ENCODE measurements around the gene ORAI2.
"Not testable (repeated sequence)": the region's sequence is repeated elsewhere in the genome, so short reads cannot be mapped to it uniquely, and the experiment has no call there.

The ORAI2 gene

DNA sequence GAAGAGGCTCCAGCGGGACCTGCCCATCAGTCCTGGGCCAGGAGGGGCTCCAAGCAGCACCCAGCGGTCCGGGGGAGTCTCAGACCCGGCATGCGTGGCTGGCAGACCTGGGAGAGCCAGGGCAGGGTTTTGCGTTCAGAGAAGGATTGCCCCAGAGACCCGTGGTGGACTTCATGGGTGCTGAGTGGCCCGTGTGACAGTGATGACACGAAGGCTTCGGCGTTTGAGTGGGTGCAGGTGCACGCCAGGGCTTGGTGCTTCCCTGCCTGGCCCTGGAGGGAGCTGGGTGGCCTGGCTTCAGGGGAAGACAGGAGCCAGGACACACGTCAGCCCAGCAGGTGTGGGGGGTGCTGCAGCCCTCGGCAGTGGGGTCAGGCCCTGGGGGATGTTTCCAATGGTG lies 13.9 kb downstream of the ORAI2 start:
- DNase-seq (ENCODE audit: low spot score) = no peak

GRCh38 chr7:102449136-102449535 lies 15.8 kb downstream of the ORAI2 start:
- no peak for DNase-seq (ENCODE audit: low spot score)

- DNase-seq (ENCODE audit: low spot score) = no peak
These were observed 16.9 kb downstream of the ORAI2 start for GRCh38 chr7:102450242-102450641.

DNA sequence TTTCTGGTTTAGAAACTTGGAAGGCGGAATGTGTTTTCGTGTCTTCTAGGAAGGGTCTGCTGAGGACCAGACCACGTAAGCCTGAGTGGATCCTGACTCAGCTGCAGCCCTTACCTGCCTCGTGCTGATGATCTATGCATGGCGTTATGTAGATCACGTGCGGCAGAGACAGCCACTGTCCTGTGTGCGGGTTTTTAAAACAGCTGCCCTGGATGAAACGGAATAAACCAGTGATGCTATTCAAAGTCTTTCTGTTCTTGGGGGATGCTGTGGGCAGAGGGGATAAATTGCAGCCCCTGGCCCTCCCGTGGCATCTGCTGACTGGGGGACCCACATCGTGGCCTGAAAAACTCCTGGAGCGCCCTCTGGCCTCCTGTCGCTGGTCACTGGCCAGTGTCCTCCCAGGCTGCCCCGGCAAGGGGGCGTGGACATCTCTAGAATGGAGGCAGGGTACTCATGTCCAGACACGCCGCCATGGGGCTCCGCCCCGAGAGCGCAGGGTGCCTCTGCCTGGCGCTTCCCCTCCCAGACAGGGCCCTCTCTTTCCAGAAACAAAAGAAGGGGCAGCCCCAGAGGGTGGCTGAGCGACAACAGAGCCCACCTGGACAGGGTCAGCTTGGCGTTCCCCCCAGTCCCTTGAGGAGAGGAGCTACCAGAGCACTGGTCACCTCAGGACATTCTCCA lies 18.1 kb downstream of the ORAI2 start:
- DNase-seq (ENCODE audit: low spot score) = no peak

DNA sequence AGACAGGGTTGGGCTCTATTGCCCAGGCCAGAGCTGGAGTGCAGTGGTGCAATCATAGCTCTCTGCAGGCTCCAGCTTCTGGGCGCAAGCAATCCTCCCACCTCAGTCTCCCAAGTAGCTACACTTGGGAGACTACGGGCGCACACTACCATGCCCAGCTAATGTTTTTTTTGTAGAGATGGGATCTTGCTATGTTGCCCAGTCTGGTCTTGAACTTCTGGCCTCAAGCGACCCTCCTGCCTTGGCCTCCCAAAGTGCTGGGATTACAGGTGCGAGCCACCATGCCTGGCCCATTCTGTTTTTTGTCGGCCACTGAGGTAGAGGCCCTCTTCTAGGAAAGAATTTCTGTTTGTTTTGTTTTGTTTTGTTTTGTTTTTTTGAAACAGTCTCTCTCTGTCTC lies 19.1 kb downstream of the ORAI2 start:
- no peak for DNase-seq (ENCODE audit: low spot score)

DNA sequence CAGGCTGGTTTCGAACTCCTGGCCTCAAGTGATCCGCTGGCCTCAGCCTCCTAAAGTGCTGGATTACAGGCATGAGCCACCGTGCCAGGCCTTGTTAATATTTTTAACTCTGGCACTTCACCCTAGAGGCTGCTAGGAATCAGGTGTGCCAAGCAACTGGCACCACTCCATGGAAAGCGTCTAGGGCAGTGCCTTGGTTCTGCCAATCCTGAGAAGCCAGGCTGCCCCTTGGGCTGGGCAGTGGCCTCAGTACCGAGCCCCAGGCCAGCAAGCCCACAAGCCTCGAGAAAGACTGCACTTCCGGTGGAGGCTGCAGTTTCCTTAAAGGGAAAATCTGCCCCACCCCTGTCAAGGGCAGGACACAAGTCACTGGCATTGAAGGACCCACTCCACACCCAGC lies 19.9 kb downstream of the ORAI2 start:
- no peak for DNase-seq (ENCODE audit: low spot score)

DNA sequence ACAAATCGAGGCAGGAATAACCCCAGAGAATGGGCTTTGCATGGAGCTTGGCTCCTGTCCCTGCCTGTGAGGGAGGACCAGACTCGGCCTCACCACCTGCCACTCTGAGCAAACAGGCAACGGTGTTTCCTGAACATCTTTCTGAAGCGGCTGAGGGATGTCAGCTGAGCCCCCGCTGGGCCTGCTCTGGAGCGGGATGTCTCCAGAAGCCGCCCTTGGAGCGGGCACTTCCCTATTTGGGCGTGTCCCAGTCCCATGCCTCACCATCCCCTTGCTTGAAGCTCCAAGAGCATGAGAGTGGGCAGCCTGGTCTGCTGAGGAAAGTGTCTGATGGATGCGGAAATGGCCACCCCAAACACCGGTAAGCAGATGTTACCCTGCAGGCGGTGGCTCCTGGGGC lies 21.1 kb downstream of the ORAI2 start:
- DNase-seq (ENCODE audit: low spot score) = no peak

DNA sequence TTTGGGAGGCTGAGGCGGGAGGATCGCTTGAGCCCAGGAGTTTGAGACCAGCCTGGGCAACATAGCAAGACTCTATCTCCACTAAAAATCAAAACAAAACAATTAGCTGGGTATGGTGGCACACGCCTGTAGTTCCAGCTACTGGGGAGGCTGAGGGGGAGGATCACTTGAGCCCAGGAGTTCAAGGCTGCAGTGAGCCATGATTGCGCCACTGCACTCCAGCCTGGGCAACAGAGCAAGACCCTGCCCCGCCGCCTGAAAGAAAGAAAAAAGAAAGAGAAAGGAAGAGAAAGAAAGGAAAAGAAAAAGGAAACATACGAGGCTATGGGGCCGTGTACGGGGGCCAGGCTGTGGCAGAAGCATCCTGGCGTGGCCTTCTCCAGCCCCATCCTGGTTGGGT lies 21.6 kb downstream of the ORAI2 start:
- not testable (repeated sequence) for DNase-seq (ENCODE audit: low spot score)

- DNase-seq (ENCODE audit: low spot score) = no peak
These were observed 22.2 kb downstream of the ORAI2 start for GRCh38 chr7:102455596-102455995.

- DNase-seq (ENCODE audit: low spot score) = no peak
These were observed 23.0 kb downstream of the ORAI2 start for GRCh38 chr7:102456327-102456726.

GRCh38 chr7:102457352-102457924 lies 24.1 kb downstream of the ORAI2 start:
- DNase-seq (ENCODE audit: low spot score) = no peak

DNA sequence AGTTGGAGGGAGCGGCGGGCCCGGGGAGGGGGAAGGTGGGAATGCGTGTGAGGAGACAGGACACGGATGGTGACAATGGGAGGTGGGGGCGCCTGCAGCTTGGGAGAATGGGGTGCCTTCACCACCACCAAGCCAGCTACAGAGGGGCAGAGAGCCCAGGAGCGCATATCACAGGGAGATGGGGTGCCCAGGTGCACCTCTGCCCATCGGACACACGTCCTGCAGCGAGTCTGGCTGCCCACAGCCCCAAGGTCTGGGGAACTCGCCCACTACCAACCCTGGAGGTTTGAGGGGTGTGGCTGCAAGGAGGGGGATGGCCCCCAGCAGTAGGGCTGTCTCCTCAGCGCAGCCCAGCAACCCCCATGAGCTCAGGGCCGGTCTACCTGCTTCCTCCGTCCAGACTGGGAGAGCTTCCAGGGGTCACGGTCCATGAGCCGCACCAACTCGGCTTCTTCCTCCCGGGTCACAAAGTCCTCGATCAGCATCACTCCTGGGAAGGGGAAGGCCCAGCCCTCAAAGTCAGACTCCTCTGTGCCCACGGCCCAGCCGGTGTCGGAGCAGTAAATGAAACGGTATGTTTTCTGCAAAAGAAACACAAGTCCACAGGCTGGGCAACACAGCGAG lies 26.0 kb downstream of the ORAI2 start:
- DNase-seq (ENCODE audit: low spot score) = no peak

DNA sequence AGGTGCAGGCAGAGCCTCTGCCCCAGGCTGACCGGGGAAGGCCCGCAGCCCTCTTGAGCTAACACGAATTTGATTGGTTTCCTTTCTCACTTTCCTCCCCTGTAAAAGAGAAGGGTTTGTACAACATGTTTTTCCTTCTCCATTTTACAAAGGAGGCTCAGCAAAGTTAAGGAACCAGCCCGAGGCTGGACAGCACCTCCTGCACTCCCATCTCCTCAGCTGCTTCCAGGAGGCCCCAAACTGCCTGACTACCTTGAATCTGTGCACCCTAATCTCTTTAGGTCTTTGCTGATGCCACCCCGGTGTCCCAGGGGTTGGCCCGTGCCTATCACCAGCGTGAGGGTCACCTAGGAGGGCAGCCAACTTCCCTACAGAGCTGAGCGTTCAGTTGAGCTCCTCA lies 27.1 kb downstream of the ORAI2 start:
- DNase-seq (ENCODE audit: low spot score) = no peak

DNA sequence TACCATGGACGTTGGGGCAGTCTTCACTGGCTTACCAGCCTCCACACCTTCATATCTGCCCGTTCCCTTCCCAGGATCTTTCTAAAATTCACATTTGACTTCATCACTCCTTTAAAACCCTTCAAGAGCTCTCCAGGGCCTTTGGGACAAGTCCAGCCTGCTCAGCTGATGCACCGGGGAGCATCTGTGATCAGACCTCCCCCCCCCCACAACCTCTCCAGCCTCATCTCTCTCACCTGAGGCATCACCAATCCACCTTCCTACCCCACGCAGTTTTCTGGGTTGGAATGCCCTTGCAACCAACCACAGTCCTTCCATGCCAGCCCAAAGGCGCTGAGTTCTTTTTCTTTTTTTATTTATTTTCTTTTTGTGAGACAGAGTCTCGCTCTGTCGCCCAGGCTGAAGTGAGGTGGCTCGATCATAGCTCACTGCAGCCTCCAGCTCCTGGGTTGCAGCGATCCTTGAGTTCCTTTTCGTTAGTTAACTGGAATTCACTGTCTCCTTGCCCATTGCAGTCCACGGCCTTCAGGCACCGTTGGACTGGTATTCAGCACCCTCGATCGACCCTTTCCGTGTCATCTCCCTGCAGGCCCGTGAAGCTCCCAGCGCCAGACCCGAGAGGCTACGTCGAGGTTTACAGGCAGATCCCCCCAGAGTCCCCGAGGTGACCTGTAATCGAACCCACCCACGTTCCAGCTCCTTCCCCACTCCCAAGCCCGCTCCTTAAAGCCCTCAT lies 30.6 kb downstream of the ORAI2 start:
- no peak for DNase-seq (ENCODE audit: low spot score)

- peak; percentile 87 for DNase-seq (ENCODE audit: low spot score)
These were observed 31.4 kb downstream of the ORAI2 start, which contains the start of the genes ALKBH4 and LRWD1 for GRCh38 chr7:102464577-102465280. Gene ALKBH4 (minus strand): TSS chr7:102464863. CDS start chr7:102464836, 27 bp downstream. Gene LRWD1 (plus strand): TSS chr7:102464984. CDS start chr7:102465081, 97 bp downstream.

- DNase-seq (ENCODE audit: low spot score) = no peak
These were observed 32.7 kb downstream of the ORAI2 start for GRCh38 chr7:102466097-102466496.

GRCh38 chr7:102467581-102468477 lies 34.5 kb downstream of the ORAI2 start:
- no peak for DNase-seq (ENCODE audit: low spot score)

DNA sequence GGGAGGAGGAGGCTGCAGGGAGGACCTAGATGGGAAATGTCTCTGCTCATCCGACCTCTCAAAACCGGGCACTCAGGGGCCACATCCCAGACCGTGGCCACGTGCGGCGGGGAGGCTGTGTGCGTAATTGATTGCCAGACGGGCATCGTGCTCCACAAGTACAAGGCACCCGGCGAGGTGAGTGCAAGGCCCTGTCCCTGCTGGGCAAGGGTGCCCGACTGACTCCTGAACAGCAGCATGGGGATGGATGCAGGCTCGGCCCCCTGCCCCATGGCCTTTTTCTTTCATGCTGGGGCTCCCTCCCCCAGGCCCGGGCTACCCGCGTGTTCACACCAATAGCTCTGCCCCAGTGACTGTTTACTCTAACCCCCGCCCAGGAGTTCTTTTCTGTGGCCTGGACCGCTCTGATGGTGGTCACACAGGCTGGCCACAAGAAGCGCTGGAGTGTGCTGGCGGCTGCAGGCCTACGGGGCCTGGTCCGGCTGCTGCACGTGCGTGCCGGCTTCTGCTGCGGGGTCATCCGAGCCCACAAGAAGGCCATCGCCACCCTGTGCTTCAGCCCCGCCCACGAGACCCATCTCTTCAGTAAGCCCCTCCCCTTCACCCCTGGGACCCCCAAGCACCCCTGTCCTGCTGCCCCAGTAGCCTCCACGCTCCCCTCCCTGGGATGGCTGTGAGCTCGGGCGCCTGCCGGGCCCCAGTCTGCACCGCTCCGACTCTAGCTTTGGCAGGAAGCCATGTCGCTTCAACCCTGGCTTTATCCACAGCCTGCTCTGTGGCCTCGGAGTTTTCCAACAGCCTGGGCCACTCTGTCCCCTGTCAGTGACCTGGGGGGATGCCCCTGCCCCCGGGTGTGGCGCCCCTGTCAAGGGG lies 35.3 kb downstream of the ORAI2 start:
- DNase-seq (ENCODE audit: low spot score) = no peak

DNA sequence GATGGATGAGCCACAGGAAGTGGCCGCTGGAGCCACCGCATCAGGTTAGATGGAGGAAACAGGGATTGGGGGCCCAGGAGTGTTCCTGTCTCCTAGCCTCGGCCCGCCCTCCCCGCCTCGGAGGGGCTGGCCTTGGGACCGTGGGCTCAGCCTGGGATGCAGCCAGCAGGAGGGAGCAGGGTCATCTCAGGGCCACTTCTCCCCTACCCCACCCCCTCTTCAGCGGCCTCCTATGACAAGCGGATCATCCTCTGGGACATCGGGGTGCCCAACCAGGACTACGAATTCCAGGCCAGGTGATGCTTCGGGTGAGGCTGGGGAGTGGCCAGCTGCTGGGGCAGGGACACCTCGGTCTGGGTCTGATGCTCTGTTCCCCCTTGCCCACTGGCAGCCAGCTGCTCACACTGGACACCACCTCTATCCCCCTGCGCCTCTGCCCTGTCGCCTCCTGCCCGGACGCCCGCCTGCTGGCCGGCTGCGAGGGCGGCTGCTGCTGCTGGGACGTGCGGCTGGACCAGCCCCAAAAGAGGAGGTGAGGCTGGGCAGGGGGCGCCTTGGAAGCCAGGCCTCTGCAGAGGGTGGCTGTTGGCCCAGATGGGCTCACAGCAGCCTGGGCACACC lies 36.1 kb downstream of the ORAI2 start:
- no peak for DNase-seq (ENCODE audit: low spot score)
